Tibial nerve (tissue), 4 donors: Measurements from ENCODE around the gene EPM2A. TPM values are rescaled to one million over a fixed set of nuclear protein-coding genes. Genes with fewer than 3 reads are reported as not detected.

ENCODE experiments used
- DNase-seq, 2 donors: peaks; one replicate each; pipeline ENCODE4 v3.0.0-alpha.2; 2019; ENCODE audit warnings: low spot score in 2 of 2
- H3K27ac ChIP-seq, 4 donors: fragments of 200-600 bp; sonication (generic) in 3 of 4; one replicate each; pipeline ENCODE4 v1.5.1; 2017 to 2019; ENCODE audit warnings: mild to moderate bottlenecking in 1 of 4
- H3K27me3 ChIP-seq, 2 donors: fragments of 200-600 bp; sonication (generic) in 1 of 2; one replicate each; pipeline versions ENCODE4 v1.5.1 to v1.6.0; 2017 to 2019
- H3K36me3 ChIP-seq, 3 donors: fragments of 200-600 bp; sonication (generic); one replicate each; pipeline ENCODE4 v1.5.1; 2018 to 2019
- H3K4me1 ChIP-seq, 4 donors: fragments of 200-600 bp; sonication (generic) in 3 of 4; one replicate each; pipeline ENCODE4 v1.5.1; 2017 to 2019
- H3K4me3 ChIP-seq, 4 donors: fragments of 200-600 bp; sonication (generic) in 3 of 4; one replicate each; pipeline ENCODE4 v1.5.1; 2017 to 2019; ENCODE audit warnings: mild to moderate bottlenecking in 1 of 4, moderate library complexity in 1 of 4
- H3K9me3 ChIP-seq, 4 donors: fragments of 200-600 bp; sonication (generic) in 3 of 4; one replicate each; pipeline ENCODE4 v1.5.1; 2017 to 2019
- EP300 ChIP-seq, 2 donors: sonication (generic); formaldehyde crosslinking; IDR thresholded peaks; one replicate each; pipeline ENCODE4 v1.6.1; 2017; ENCODE audit warnings: antibody characterized with exemption in 2 of 2, mild to moderate bottlenecking in 1 of 2
- POLR2A ChIP-seq, 2 donors: fragments of 450-650 bp; IDR thresholded peaks; one replicate each; pipeline ENCODE4 v1.6.1; 2017; ENCODE audit warnings: antibody characterized with exemption in 2 of 2, mild to moderate bottlenecking in 2 of 2, moderate library complexity in 2 of 2
- WGBS, 2 donors: methylation state at CpG; one replicate each; pipeline ENCODE4 v1.1.5; 2018; 5-methylcytosine and 5-hydroxymethylcytosine counted together
- total RNA-seq, 4 donors: library from RNA; depleted of rRNA; stranded (reverse); fragments of >200 nt; gene quantifications; one replicate each; pipeline ENCODE4 v1.1.0, GENCODE V29; 2016
- TF ChIP-seq, protein P1 (sequence below), 5 experiments: fragments of 200-600 bp in 3 of 5; fragments of 450-650 bp in 2 of 5; sonication (generic) in 3 of 5; IDR thresholded peaks; one replicate each; pipeline ENCODE4 v1.5.1; 2016 to 2019; ENCODE audit warnings: antibody characterized with exemption in 5 of 5, mild to moderate bottlenecking in 3 of 5, moderate library complexity in 2 of 5

The EPM2A gene
- total RNA-seq, 4 donors from 2014 or later: 14.7 to 24.9 (median 20.3) TPM

GRCh38 chr6:145736661-145737144, 1.4 kb upstream of the EPM2A start:
- H3K4me1 ChIP-seq: peaks cover 0 to 42% (median 10%) of the 10 kb centered on the region in 4 donors

DNA sequence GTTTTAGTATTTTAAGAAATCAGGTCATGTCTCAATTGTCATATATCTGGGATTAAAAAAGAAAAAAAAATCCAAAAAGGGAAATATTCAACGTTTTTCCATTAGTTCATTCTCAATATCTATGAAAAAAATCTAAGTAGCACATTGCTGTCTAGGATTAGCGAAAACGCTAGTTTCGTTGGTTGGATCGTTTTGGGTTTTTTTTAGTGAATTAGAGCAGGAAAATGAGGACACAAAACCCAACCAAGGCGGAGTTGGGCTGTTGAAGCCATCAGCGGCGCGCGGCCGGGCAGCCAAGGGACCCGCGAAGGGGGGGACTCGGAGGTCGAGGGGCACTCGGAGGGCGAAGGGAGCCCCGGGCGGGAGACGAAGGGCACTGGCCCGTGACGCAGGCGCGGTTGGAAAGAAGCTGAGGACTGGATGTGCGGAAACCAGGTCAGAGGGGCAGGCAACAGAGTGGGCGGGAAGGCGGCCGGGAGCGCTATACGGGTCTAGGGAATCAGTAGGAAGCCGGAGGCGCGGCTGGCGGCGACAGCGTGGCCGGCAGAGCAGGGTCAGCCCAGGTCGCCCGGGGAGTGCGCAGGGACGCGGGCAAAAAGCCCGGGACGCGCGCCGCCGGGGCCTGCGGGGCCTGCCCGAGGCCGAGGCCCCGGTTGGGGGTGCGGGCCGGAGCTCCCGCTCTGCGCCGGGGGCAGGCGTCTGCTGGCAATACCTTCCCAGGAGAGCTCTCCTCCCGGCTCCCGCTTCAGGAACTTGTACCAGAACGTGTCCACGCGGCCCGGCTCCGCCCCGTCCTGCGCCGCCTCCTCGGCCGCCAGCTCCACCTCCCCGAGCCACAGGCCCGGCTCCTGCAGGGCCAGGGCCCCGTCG, 599 bp downstream of the EPM2A start:
- peaks cover 0 to 51% (median 10%) of the 10 kb centered on the region in 4 donors for H3K4me1 ChIP-seq
- peak overlapping the region; percentile 53 to 96 (median 76) for H3K4me3 ChIP-seq
- no peaks in the 10 kb centered on the region for H3K36me3 ChIP-seq
- peak overlapping the region; percentile 94 to 98 (median 96) for H3K27ac ChIP-seq
- DNase-seq: peak; percentile 65 to 76
- TF ChIP-seq EP300 (IDR thresholded peaks at IDR 0.05): peak; percentile 47 to 89
- peak in 1 of 2 donors; percentile 38 for TF ChIP-seq POLR2A (IDR thresholded peaks at IDR 0.05)
- TF ChIP-seq, protein P1, sequence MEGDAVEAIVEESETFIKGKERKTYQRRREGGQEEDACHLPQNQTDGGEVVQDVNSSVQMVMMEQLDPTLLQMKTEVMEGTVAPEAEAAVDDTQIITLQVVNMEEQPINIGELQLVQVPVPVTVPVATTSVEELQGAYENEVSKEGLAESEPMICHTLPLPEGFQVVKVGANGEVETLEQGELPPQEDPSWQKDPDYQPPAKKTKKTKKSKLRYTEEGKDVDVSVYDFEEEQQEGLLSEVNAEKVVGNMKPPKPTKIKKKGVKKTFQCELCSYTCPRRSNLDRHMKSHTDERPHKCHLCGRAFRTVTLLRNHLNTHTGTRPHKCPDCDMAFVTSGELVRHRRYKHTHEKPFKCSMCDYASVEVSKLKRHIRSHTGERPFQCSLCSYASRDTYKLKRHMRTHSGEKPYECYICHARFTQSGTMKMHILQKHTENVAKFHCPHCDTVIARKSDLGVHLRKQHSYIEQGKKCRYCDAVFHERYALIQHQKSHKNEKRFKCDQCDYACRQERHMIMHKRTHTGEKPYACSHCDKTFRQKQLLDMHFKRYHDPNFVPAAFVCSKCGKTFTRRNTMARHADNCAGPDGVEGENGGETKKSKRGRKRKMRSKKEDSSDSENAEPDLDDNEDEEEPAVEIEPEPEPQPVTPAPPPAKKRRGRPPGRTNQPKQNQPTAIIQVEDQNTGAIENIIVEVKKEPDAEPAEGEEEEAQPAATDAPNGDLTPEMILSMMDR (IDR thresholded peaks at IDR 0.05): no peak
- no peaks in the 10 kb centered on the region for H3K27me3 ChIP-seq
- no peaks in the 10 kb centered on the region for H3K9me3 ChIP-seq
- WGBS, 2 donors: 0% methylated on average over 35 to 52 of the region's 74 CpGs

More at GRCh38 chr6:145736661-145737144, 1.4 kb upstream of the EPM2A start:
- Histone ChIP-seq H3K36me3 (no peaks in the 10 kb centered on the region), H3K27me3 (no peaks in the 10 kb centered on the region), H3K4me3 (peak overlapping the region in 3 of 4 donors; percentile 5 to 96 (median 12)), H3K9me3 (no peaks in the 10 kb centered on the region), H3K27ac (peak overlapping the region; percentile 13 to 98 (median 96))
- TF ChIP-seq, protein P1 (IDR thresholded peaks at IDR 0.05): no peak
- TF ChIP-seq EP300 (IDR thresholded peaks at IDR 0.05): no peak
- no peak for TF ChIP-seq POLR2A (IDR thresholded peaks at IDR 0.05)
- WGBS, 2 donors: 26 to 31% methylated on average over 7 of the region's 7 CpGs
- DNase-seq: peak in 1 of 2 donors; percentile 5

GRCh38 chr6:145733810-145734209, 1.5 kb downstream of the EPM2A start:
- no peaks in the 10 kb centered on the region for H3K27me3 ChIP-seq
- peaks cover 0 to 5% (median 0%) of the 10 kb centered on the region in 4 donors for H3K9me3 ChIP-seq
- TF ChIP-seq EP300 (IDR thresholded peaks at IDR 0.05): no peak
- TF ChIP-seq POLR2A (IDR thresholded peaks at IDR 0.05): no peak
- TF ChIP-seq, protein P1 (IDR thresholded peaks at IDR 0.05): no peak
- WGBS, 2 donors: 32 to 40% methylated on average over 4 of the region's 4 CpGs
- H3K4me1 ChIP-seq: peaks cover 0 to 51% (median 10%) of the 10 kb centered on the region in 4 donors
- peaks cover 0 to 7% (median 0%) of the 10 kb centered on the region in 3 donors for H3K36me3 ChIP-seq
- no peak for DNase-seq
- peak overlapping the region in 3 of 4 donors; percentile 94 to 98 (median 97) for H3K27ac ChIP-seq
- peak overlapping the region in 3 of 4 donors; percentile 64 to 96 (median 87) for H3K4me3 ChIP-seq

DNA sequence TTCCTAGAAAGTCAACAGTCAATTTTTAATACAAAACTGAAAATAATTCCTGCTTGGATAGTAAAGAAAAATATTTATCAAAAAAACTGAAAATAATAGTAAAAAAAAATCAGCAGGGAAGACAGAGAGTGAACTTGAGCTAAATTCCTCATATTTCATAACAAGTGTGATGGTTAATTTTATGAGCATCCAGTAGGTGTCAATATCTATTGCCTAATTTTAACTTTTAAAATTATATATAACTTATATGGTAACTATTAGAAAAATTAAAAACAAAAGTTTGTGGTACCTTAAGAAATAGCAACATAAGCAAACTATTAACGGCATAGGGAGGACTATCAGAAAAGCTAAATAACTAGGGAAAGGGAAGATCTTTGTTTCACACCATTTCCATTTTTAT, 2.1 kb downstream of the EPM2A start:
- TF ChIP-seq POLR2A (IDR thresholded peaks at IDR 0.05): no peak
- no peak for TF ChIP-seq EP300 (IDR thresholded peaks at IDR 0.05)

DNA sequence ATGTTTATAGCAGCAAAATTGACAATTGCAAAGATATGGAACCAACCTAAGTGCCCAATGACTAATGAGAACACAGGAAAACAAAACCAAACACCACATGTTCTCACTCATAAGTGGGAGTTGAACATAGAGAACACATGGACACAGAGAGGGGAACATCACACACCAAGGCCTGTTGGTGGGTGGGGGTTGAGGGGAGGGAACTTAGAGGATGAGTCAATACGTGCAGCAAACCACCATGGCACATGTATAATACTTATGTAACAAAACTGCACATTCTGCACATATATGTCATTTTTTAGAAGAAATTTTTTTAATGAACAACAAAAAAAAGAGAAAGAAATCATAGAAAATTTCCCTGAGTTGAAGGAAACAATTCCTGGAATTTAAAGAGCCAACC, 3.9 kb downstream of the EPM2A start:
- Histone ChIP-seq H3K4me1 (peaks cover 0 to 39% (median 5%) of the 10 kb centered on the region in 4 donors), H3K9me3 (peaks cover 0 to 15% (median 0%) of the 10 kb centered on the region in 4 donors), H3K36me3 (peaks cover 0 to 13% (median 0%) of the 10 kb centered on the region in 3 donors), H3K4me3 (no peak overlapping the region), H3K27me3 (no peaks in the 10 kb centered on the region), H3K27ac (no peak overlapping the region)
- no peak for DNase-seq
- TF ChIP-seq POLR2A (IDR thresholded peaks at IDR 0.05) (no peak), EP300 (IDR thresholded peaks at IDR 0.05) (no peak)
- TF ChIP-seq, protein P1 (IDR thresholded peaks at IDR 0.05): no peak
- WGBS, 2 donors: 29 to 42% methylated on average over 1 of the region's 1 CpG

More for the DNA sequence above, 2.1 kb downstream of the EPM2A start:
- DNase-seq: no peak
- H3K4me3 ChIP-seq: no peak overlapping the region
- H3K36me3 ChIP-seq: peaks cover 0 to 13% (median 0%) of the 10 kb centered on the region in 3 donors
- peak overlapping the region in 2 of 4 donors; percentile 97 to 98 for H3K27ac ChIP-seq
- peaks cover 0 to 11% (median 0%) of the 10 kb centered on the region in 4 donors for H3K9me3 ChIP-seq
- no peaks in the 10 kb centered on the region for H3K27me3 ChIP-seq
- 54 to 68% methylated on average over 1 of the region's 1 CpG for WGBS, 2 donors
- H3K4me1 ChIP-seq: peaks cover 0 to 51% (median 10%) of the 10 kb centered on the region in 4 donors
